NCI-H1436 (cell line): Measurements from ENCODE around the gene RFPL2.
"Not testable (repeated sequence)": the region's sequence is repeated elsewhere in the genome, so short reads cannot be mapped to it uniquely, and the experiment has no call there.

ENCODE experiments used
- DNase-seq: peaks from one replicate; lab custom pipeline; 2025; lab: John Stamatoyannopoulos, UW

Gene RFPL2

GRCh38 chr22:32164075-32164860 is 40.6 kb downstream of the RFPL2 start:
- DNase-seq: no peak

GRCh38 chr22:32160411-32160810 is 44.5 kb downstream of the RFPL2 start:
- not testable (repeated sequence) for DNase-seq

GRCh38 chr22:32158712-32159533 is 46.0 kb downstream of the RFPL2 start, which contains the start of gene C22orf42:
TSS of gene C22orf42 (minus strand) at chr22:32159303. CDS start at chr22:32159215, 88 bp downstream.
- no peak for DNase-seq

- not testable (repeated sequence) for DNase-seq
Observed at GRCh38 chr22:32157632-32158031, 47.2 kb downstream of the RFPL2 start.

- DNase-seq: not testable (repeated sequence)
Observed at GRCh38 chr22:32154727-32155126, 50.1 kb downstream of the RFPL2 start.

GRCh38 chr22:32151641-32152040 is 53.2 kb downstream of the RFPL2 start:
- not testable (repeated sequence) for DNase-seq

GRCh38 chr22:32150647-32151046 is 54.2 kb downstream of the RFPL2 start:
- not testable (repeated sequence) for DNase-seq

- DNase-seq: not testable (repeated sequence)
Observed at GRCh38 chr22:32148372-32148771, 56.5 kb downstream of the RFPL2 start.

- not testable (repeated sequence) for DNase-seq
Observed at GRCh38 chr22:32147128-32147527, 57.7 kb downstream of the RFPL2 start.

GRCh38 chr22:32144496-32145274 is 60.2 kb downstream of the RFPL2 start:
- DNase-seq: no peak

- DNase-seq: no peak
Observed at GRCh38 chr22:32142600-32142999, 62.3 kb downstream of the RFPL2 start.

GRCh38 chr22:32140688-32141087 is 64.2 kb downstream of the RFPL2 start:
- DNase-seq: not testable (repeated sequence)
